SKM-1 (cell line): ENCODE results near the gene TNFRSF12A.
"Not testable (repeated sequence)": the region's sequence is repeated elsewhere in the genome, so short reads cannot be mapped to it uniquely, and the experiment has no call there.

Experiments used
- DNase-seq: peaks from one replicate; lab custom pipeline; 2025; ENCODE audit not compliant: unreplicated experiment; lab: John Stamatoyannopoulos, UW

Gene TNFRSF12A

GRCh38 chr16:3060339-3061127, 40.4 kb downstream of the TNFRSF12A start:
- no peak for DNase-seq

DNA sequence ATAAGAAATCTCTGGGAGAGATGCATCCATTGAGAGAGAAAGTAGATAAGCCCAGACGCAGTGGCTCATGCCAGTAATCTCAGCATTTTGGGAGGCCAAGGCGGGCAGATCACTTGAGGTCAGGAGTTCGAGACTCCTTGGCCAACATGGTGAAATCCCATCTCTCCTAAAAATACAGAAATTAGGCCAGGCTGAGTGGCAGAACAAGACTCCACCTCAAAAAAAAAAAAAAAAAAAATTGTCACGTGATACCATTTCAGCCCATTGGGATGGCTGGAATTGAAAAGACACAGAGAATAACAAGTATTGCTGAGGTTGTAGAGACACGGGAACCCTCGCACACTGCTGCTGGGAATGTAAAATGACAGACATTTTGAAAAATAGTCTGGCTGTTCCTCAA, 42.4 kb downstream of the TNFRSF12A start:
- no peak for DNase-seq

GRCh38 chr16:3063625-3064386, 43.6 kb downstream of the TNFRSF12A start:
- DNase-seq = no peak

- no peak for DNase-seq
Measured at GRCh38 chr16:3065069-3065741, 45.0 kb downstream of the TNFRSF12A start, which contains the start of gene IL32. Gene IL32 (plus strand): TSS chr16:3065640. CDS start chr16:3065812, 172 bp downstream.

GRCh38 chr16:3065742-3066439, 45.7 kb downstream of the TNFRSF12A start:
- no peak for DNase-seq

GRCh38 chr16:3066440-3066748, 46.2 kb downstream of the TNFRSF12A start:
- no peak for DNase-seq

- no peak for DNase-seq
Measured at GRCh38 chr16:3068487-3068886, 48.3 kb downstream of the TNFRSF12A start.

DNA sequence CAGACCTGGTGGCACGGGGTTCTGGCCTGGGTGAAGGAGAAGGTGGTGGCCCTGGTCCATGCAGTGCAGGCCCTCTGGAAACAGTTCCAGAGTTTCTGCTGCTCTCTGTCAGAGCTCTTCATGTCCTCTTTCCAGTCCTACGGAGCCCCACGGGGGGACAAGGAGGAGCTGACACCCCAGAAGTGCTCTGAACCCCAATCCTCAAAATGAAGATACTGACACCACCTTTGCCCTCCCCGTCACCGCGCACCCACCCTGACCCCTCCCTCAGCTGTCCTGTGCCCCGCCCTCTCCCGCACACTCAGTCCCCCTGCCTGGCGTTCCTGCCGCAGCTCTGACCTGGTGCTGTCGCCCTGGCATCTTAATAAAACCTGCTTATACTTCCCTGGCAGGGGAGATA, 49.0 kb downstream of the TNFRSF12A start:
- not testable (repeated sequence) for DNase-seq

DNA sequence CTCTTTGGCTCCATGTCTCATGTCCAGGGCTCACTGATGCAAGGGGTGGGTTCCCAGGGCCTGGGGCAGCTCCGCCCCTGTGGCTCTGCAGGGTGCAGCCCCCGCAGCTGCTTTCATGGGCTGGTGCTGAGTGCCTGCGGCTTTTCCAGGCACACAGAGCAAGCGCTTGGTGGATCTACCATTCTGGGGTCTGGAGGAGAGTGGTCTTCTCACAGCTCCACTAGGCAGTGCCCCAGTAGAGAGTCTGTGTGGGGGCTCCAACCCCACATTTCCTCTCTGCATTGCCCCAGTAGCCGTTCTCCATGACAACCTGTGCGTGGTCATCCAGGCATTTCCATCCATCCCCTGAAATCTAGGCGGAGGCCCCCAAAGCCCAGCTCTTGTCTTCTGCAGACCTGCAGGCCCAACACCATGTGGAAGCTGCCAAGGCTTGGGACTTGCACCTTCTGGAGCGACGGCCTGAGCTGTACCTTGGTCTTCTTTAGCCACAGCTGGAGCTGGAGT, 50.5 kb downstream of the TNFRSF12A start:
- no peak for DNase-seq

- DNase-seq = no peak
Measured at GRCh38 chr16:3071655-3072054, 51.5 kb downstream of the TNFRSF12A start.
